GM21825 (cell line): ENCODE data around the gene BFSP1.

Experiments
- ATAC-seq: cut with Tn5 transposase; IDR thresholded peaks from one replicate; pipeline ENCODE4 v1.9.1; 2021; ENCODE audit warnings: mild to moderate bottlenecking, moderate library complexity; ENCODE audit not compliant: unreplicated experiment

The BFSP1 gene

DNA sequence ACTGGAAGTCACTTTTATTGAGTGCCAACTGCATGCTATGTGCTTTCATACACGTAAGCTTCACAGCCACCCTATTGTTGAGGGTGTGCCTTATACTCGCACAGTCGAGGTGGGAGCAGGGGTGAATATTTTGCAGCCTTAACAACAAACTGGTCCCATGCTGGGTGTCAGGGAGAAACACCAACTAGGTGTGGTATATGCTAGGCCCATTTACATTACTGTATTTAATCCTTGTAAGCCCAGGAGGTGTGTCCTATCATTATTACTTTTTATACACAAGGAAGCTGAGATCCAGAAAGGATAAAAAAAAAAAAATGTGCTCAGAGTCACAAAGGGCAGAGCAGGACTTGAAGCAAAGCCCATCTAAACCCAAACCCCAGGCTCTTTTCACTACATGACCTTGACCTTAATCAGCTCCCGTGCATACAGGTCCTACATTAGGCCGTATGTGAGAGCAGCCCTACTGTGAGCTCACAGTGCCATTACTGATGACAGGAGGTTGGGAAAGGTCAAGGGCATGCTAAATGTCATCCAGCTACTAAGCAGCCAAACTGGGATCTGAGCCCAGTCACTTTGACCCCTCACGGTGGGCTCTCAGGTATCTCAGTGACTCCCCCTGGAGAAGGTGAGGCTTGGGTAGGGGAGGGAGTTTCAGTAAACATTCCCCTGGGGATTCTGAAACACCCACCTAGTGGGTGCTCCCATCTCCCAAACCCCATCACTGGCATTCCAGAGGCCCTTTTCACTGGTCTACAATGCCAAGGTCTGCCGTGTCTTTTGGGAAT lies 61.7 kb downstream of the BFSP1 start:
- no peak for ATAC-seq

DNA sequence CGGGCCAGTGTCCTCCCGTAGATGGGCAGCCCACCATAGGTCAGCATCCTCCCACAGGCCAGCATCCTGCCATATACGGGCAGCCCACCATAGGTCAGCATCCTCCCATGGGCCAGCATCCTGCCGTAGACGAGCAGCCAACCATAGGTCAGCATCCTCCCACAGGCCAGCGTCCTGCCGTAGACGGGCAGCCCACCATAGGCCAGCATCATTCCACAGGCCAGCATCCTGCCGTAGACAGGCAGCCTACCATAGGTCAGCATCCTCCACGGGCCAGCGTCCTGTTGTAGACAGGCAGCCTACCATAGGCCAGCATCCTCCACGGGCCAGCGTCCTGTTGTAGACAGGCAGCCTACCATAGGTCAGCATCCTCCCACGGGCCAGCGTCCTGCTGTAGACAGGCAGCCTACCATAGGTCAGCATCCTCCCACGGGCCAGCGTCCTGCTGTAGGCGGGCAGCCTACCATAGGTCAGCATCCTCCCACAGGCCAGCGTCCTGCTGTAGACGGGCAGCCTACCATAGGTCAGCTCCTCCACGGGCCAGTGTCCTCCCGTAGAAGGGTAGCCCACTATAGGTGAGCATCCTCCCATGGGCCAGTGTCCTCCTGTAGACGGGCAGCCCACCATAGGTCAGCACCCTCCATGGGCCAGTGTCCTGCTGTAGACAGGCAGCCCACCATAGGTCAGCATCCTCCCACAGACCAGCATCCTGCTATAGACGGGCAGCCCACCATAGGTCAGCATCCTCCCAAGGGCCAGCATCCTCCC lies 62.9 kb downstream of the BFSP1 start:
- no peak for ATAC-seq

DNA sequence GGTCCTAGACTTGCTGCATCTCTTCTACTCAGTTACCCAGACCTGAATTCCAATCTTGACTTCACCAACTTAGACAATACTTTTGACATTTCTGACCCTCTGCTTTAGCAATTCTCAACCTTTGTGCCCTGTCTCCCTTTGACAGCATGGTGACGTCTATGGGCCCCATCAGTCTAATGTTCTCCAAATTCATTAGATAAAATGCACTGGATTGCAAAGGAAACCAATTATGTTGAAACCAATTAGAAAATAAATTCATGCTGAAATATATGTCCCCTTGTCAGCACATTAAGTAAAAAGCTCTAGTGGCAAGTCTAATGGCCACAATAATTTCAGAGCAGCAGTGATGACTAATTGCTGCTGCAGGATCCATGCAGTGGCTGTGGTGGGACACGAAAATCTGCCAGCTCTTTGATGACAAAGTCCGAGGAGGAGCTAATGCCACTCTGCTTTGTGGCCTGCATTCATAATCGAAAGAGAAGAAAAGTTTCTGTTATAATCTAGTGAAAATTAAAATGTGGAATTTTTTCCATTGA lies 64.0 kb downstream of the BFSP1 start:
- ATAC-seq, result no peak

DNA sequence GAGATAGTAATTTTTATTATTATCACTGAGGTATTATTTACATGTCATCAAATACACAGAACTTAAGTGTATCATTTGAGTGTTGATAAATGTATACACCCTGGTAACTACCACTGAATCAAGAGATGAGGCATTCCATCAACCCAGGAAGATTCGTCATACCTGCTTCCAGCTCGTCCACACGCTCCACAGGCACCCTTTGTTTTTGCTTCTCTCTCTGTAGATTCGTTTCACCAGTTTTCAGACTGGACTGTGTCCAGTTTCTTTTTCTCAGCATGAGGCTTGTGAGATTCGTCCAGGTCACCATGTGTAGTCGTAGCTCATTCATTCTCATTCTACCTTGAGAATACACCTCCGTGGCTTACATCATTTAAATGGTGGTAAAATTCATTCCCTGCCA lies 64.5 kb downstream of the BFSP1 start:
- ATAC-seq, result no peak

DNA sequence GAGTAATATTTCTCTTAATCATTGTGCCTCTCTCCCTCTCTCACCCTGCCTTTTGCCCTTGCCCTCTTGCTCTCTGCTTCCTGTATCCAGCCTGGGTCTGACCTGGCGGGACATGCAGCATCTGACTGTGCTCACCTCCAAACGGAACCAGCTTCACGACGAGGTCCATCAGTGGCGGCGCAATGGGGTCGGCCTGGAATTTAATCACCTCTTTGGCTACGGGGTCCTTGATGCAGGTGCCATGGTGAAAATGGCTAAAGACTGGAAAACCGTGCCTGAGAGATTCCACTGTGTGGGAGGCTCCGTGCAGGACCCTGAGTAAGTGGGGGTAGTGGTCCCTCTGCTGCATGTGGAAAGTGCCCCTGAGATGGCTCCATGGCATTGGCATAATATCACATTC lies 65.9 kb downstream of the BFSP1 start:
- no peak for ATAC-seq

DNA sequence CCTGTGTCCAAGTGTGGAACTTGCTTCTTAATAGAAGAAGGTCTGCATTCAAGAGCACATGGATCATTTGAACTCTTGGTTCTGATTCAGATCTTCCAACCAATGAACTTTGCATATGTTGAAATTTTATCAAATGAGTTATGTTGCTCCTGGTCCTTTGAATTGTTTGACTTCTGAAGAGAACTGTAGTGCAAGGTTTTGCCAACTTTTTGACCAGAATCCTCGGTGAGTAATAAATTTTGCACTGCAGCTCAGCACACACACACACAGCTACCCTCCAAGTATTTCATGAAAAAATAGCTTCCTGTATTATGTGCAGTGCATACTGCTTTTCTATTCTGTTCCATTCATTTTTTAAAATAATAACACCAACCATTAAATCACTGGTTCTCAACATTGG lies 67.5 kb downstream of the BFSP1 start:
- no peak for ATAC-seq

DNA sequence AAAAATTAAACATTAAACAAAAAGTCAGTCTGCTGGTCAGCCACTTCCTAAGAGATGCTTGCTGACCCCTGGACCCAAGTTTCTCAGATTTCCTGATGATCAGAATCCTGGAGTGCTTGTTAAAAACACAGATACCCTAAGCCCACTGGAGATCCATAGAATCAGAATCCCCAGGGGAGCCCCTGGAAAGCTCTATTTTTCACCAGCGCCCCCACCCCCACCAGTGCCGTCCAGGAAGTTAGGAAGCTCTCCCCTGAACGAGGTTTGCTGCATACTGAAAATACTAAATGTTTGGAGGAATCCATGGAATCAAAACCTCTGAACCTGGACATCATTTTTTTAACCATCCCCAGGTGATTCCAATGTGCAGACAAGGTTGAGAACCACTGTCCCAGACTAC lies 69.2 kb downstream of the BFSP1 start:
- no peak for ATAC-seq

DNA sequence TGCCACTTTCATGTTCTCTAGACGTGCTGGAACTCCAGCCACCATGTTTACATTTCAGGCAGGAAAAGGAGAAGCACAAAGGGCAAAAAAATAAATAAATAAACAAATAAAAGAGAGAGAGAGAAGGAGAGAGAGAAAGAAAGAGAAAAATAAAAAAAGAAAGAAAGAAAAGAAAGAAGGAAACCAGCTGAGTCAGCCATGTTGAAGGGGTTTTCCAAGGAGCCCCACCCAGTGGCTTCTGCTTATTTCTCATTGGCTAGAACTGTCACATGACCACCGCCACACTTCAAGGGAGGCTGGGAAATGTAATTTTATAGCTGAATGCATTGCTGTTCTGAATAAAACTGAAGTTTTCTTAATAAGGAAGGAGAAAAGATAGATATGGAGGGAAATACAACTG lies 71.1 kb downstream of the BFSP1 start:
- ATAC-seq, result no peak

DNA sequence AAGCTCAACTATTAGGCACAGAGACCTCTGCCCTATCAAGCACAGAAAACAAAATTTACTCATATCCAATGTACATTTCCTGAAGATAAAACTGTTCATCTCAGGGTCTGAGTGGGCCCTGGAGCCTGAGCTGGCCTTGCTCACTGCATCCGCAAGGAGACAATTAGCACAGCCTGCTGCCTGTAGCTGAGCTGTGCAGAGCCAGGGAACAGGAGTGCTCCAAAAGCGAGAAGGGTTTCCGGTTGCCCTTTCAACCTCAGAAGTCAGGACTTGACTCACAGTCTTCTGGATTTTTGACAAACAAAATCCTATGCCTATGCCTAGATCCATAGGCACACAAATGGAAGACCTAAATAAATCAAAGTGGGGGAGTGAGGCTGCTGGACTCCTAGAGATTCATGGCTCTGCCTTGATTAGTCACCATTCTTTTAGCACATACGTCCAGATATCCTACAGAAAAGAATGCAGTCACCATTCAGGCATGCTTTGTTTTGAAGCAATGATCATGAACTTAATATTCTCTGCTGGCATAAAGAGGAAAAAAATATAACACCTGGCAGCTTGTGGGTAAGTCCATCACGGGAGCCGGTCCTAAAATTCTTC lies 73.5 kb downstream of the BFSP1 start:
- ATAC-seq, result no peak

DNA sequence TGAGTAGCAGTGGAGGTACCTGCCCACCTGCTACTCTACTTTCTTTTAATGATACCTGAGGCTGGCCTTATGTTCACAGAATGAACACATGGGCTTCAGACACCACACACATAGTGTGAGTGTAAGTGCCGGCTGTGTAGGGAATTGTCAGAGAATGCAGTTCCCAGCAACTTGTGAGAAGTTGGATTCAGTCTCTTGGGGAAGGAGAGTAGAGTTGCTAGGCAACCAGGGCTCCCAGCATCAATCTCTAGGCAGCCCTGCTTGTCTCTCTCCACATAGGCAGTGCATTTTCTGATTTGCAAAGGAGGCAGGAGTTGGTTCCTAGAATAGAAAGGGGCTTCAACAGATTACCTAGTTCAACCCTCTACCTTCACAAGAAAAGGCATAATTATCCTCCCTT lies 74.1 kb downstream of the BFSP1 start:
- ATAC-seq, result no peak

DNA sequence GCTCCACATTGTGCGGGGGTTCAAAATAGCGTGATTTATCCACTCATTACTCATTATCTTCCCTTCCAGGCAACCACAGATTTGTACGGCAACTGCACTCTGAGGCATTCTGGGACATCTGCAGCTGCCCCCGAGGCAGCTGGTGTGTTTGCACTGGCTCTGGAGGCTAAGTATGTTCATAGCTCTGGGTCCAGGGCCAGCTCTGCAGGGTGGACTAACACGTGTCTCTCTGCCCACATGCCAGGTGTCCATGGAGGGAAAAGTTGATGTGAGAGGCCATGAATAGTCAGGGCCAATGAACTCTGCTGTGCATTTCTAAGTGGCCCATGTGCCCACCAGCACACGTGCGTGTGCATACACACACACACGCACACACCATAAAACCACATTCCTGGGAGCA lies 74.9 kb downstream of the BFSP1 start:
- ATAC-seq, result no peak

DNA sequence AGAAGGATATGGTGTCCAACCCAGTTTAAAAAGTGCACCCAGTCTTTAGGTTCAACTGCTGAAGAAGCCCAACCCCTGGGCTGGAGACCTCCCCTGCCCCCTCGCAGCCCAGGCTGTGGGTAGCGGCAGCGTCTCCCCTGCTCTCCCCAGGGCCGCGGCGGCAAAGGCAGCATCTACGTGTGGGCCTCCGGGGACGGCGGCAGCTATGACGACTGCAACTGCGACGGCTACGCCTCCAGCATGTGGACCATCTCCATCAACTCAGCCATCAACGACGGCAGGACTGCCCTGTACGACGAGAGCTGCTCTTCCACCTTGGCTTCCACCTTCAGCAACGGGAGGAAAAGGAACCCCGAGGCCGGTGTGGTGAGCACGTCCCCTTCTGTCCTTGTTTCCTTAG lies 77.6 kb downstream of the BFSP1 start:
- ATAC-seq, result no peak

DNA sequence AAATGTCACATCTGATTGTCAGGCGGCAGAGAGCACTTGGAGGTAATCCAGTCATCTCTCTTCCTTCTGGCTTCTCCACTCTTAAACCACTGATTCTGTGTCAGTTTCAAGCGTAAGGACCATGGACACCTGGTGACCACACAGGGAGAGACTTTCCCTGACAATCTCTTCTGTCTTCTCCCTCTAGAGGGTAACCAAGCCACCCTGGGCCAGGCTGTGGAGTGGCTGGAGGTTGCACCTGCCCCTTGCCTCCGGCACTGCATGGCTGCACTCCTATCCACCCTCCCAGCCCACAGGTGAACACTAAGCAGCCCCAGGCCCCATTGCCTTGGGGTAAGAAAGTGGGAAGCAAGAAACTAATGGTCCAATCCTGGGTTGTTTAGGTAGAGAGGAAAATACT lies 78.7 kb downstream of the BFSP1 start:
- no peak for ATAC-seq

DNA sequence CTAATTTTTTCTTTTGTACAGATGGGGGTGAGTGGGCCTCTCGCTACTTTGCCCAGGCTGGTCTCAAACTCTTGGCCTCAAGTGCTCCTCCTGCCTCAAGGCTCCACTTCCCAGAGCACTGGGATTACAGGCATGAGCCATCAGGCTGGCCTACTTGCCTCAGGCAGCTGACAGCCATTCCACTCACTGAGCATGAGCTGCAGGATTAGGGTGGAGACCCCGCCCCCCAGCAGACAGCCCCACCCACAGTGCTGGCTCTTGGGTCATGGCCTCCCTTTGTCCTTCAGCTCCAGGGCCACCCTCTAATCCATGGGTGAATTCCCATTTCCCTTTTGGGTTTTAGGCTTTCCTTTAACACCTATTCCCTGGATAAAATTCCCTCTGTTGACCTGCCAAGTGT lies 82.1 kb downstream of the BFSP1 start:
- no peak for ATAC-seq

DNA sequence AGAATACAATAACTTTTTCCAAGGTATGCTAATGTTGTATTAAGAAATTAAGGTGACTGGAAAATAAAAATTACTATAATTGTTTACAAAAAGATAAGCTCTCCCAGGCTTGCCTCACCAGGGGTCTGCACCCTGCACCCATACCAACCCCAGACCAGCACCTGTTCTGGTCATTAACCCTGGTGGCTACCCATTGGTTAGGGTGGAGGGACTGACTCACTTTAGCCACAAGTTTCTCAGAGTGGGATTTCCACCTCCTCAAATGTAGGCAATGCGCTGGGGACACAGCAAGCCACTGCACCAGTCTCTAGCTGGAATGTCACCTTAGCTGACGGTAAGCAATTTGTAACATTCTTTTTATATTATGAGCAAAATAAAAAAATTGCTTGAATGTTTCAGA lies 83.1 kb downstream of the BFSP1 start:
- ATAC-seq, result no peak

DNA sequence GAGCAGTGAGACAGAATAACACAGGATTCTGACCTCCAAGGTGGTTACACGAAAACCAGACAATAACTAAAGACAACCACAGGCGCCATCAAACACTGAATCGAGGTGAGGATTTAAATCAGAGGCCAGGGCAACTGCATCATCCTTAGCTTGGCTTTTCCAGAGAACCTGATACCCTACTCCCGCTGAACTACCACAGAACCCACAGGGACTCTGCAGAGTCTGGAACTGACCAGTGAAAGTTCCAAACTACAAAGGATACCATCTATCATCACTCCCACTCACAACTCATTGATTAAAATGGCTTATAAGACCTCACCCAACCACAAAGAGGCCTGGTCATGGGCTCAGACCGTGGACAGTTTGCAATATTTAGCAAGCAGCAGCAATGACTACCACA lies 85.0 kb downstream of the BFSP1 start:
- ATAC-seq, result no peak

DNA sequence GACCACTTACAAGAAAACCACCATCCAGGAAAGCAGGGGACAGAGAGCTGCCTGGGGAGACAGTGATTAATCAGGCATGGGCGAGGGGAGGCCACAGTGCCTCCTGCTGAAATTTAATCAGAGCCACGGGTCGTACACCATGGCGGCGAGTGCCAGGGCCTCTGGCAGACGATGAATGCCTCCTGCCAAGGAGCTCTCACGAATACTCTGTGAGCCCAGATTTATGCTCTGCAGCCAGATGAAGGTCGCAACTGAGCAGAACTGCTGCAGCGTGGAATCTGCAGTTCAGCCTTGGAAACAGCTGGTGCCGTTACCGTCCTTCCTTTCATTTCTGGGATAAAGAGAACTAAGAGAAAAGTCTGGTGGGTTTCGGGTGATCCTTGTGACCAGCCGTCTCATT lies 85.6 kb downstream of the BFSP1 start:
- no peak for ATAC-seq

DNA sequence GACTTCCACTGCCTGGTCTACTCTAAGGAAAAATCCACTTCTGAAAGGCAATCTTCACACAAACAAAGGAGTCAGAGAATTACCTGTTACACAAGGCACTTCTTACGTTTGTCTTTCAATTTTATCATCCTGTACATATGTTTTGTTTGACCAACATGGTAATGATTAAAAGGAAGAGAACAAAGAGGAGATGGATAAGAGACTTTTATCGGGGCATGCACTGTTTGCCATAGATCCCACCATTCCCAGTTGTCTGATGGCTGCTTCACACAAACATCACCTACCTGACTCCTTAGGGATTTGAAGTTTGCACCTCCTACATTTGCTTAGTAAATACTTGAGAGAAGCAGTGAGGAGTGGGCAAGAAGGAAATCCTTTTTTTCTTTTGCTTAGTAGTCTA lies 87.1 kb downstream of the BFSP1 start:
- ATAC-seq, result no peak
